GM12878 (cell line): ENCODE data around the gene VCAN. TPM values are rescaled to one million over a fixed set of nuclear protein-coding genes. Genes with fewer than 3 reads are reported as not detected.

ENCODE experiments used
- ATAC-seq: fragments of 200-7000 bp; cut with Tn5 transposase; 3 replicates; pipeline ENCODE4 v1.9.1; 2020; ENCODE audit warnings: mild to moderate bottlenecking, moderate library complexity
- BruUV-seq: library from RNA; stranded (reverse); fragments of 400-500 nt; replicated peaks from 2 replicates; lab custom pipeline; 2021; lab: Mats Ljungman, UMichigan
- CTCF ChIA-PET: fragments of 300-600 bp; sonication (Branson Sonifier 250); formaldehyde crosslinking; extraction: SDS; loops from one replicate; lab custom pipeline; 2021; ENCODE audit warnings: inconsistent platforms; lab: Yijun Ruan, JAX
- POLR2A ChIA-PET: fragments of 350-600 bp; formaldehyde crosslinking; extraction: SDS; loops from one replicate; lab custom pipeline; 2021; ENCODE audit warnings: inconsistent platforms; lab: Charles Lee
- RAD21 ChIA-PET: fragments of 300-600 bp; sonication (Branson Sonifier 250); formaldehyde crosslinking; loops from one replicate; lab custom pipeline; 2023; ENCODE audit warnings: antibody characterized with exemption; ENCODE audit not compliant: unreplicated experiment; lab: Charles Lee
- SMC1A ChIA-PET: fragments of 300-600 bp; sonication (Branson Sonifier 250); formaldehyde crosslinking; loops from one replicate; lab custom pipeline; 2023; ENCODE audit not compliant: unreplicated experiment, uncharacterized antibody; lab: Charles Lee
- DNase-seq: peaks from one replicate; pipeline ENCODE4 v3.0.0-alpha.2; 2011; ENCODE audit warnings: low read depth, low spot score
- FAIRE-seq: peaks from 3 replicates; lab custom pipeline; 2011; peaks lifted over from hg19 to GRCh38; lab: Jason Lieb, UNC
- H2AFZ ChIP-seq: 2 replicates; pipeline ENCODE4 v1.6.0; 2011; ENCODE audit warnings: low read depth, low read length, control low read depth; ENCODE audit not compliant: control insufficient read depth
- H3K27ac ChIP-seq: 2 replicates; pipeline ENCODE4 v1.5.1; 2011; ENCODE audit warnings: control low read depth; ENCODE audit not compliant: control insufficient read depth, insufficient read depth
- H3K27me3 ChIP-seq, 2 experiments: replicated peaks in 1 of 2; 2 replicates each; pipeline versions ENCODE4 v1.6.0 to v1.6.1; 2011; ENCODE audit warnings: low read length in 1 of 2; ENCODE audit not compliant: control insufficient read depth in 2 of 2, insufficient read depth in 2 of 2
- H3K36me3 ChIP-seq, 2 experiments: 2 replicates each; pipeline ENCODE4 v1.5.1; 2011; ENCODE audit warnings: low read length in 1 of 2; ENCODE audit not compliant: control insufficient read depth in 2 of 2, insufficient read depth in 2 of 2
- H3K4me1 ChIP-seq: 2 replicates; pipeline ENCODE4 v1.6.1; 2011; ENCODE audit warnings: mild to moderate bottlenecking, low read length, moderate library complexity, mixed read lengths; ENCODE audit not compliant: control insufficient read depth, insufficient read depth
- H3K4me2 ChIP-seq: 2 replicates; pipeline ENCODE4 v1.6.0; 2011; ENCODE audit warnings: control low read depth; ENCODE audit not compliant: control insufficient read depth, insufficient read depth
- H3K4me3 ChIP-seq: fragments of 200-600 bp; sonication (generic); 2 replicates; pipeline ENCODE4 v1.5.1; 2016
- H3K79me2 ChIP-seq: 2 replicates; pipeline ENCODE4 v1.6.0; 2011; ENCODE audit warnings: low read length; ENCODE audit not compliant: control insufficient read depth, insufficient read depth
- H3K9ac ChIP-seq: 2 replicates; pipeline ENCODE4 v1.8.0; 2011; ENCODE audit warnings: low read length, control low read depth, mixed read lengths; ENCODE audit not compliant: control insufficient read depth, insufficient read depth
- H3K9me3 ChIP-seq: replicated peaks from 3 replicates; pipeline ENCODE4 v1.5.1; 2011; ENCODE audit warnings: mild to moderate bottlenecking, low read length; ENCODE audit not compliant: control insufficient read depth, insufficient read depth
- H4K20me1 ChIP-seq: 2 replicates; pipeline ENCODE4 v1.6.0; 2011; ENCODE audit not compliant: control insufficient read depth, insufficient read depth
- BACH1 ChIP-seq: fragments of 450-650 bp; IDR thresholded peaks from 2 replicates; pipeline ENCODE4 v1.6.1; 2017; ENCODE audit warnings: mild to moderate bottlenecking, borderline replicate concordance
- BCL11A ChIP-seq: IDR thresholded peaks from 2 replicates; pipeline ENCODE4 v1.6.1; 2011; ENCODE audit warnings: low read depth, low read length
- CBX5 ChIP-seq: sonication (generic); IDR thresholded peaks from 2 replicates; pipeline ENCODE4 v1.6.1; 2016; ENCODE audit warnings: low read depth, moderate library complexity, mild to moderate bottlenecking, inconsistent platforms
- CHD1 ChIP-seq: IDR thresholded peaks from 2 replicates; pipeline ENCODE4 v1.6.1; 2012; ENCODE audit warnings: low read depth, low read length, improper control_type of control experiment
- DPF2 ChIP-seq: fragments of 450-650 bp; IDR thresholded peaks from 2 replicates; pipeline ENCODE4 v1.6.1; 2017; ENCODE audit warnings: mild to moderate bottlenecking
- EZH2 ChIP-seq: IDR thresholded peaks from 2 replicates; pipeline ENCODE4 v1.6.1; 2012; ENCODE audit warnings: low read depth, mild to moderate bottlenecking, control low read depth, inconsistent platforms, low read length, borderline replicate concordance; ENCODE audit not compliant: control insufficient read depth
- GATAD2B ChIP-seq: fragments of 450-650 bp; conservative IDR thresholded peaks from 2 replicates; pipeline ENCODE4 v1.6.1; 2017; ENCODE audit warnings: low read depth, mild to moderate bottlenecking, moderate library complexity
- LARP7 ChIP-seq: fragments of 450-650 bp; IDR thresholded peaks from 2 replicates; pipeline ENCODE4 v1.6.1; 2017; ENCODE audit warnings: mild to moderate bottlenecking
- MEF2A ChIP-seq: IDR thresholded peaks from 2 replicates; pipeline ENCODE4 v1.6.1; 2011; ENCODE audit warnings: low read depth, mild to moderate bottlenecking, low read length, moderate library complexity; ENCODE audit not compliant: insufficient read depth
- MLLT1 ChIP-seq: fragments of 450-650 bp; IDR thresholded peaks from 2 replicates; pipeline ENCODE4 v1.6.1; 2016; ENCODE audit warnings: mild to moderate bottlenecking
- NBN ChIP-seq: fragments of 450-650 bp; IDR thresholded peaks from 2 replicates; pipeline ENCODE4 v1.6.1; 2016
- PKNOX1 ChIP-seq: fragments of 450-650 bp; IDR thresholded peaks from 2 replicates; pipeline ENCODE4 v1.6.1; 2016; ENCODE audit warnings: mild to moderate bottlenecking
- SMAD5 ChIP-seq: IDR thresholded peaks from 2 replicates; pipeline ENCODE4 v1.6.1; 2016; ENCODE audit warnings: antibody characterized with exemption, low read depth
- SMARCA5 ChIP-seq: fragments of 450-650 bp; IDR thresholded peaks from 2 replicates; pipeline ENCODE4 v1.6.1; 2017; ENCODE audit warnings: mild to moderate bottlenecking
- SREBF1 ChIP-seq: IDR thresholded peaks from 2 replicates; pipeline ENCODE4 v1.6.1; 2012; ENCODE audit warnings: mild to moderate bottlenecking, low read length
- USF1 ChIP-seq: IDR thresholded peaks from 2 replicates; pipeline ENCODE4 v1.6.1; 2011; ENCODE audit warnings: borderline replicate concordance, low read depth, mild to moderate bottlenecking, moderate library complexity, mixed read lengths, low read length; ENCODE audit not compliant: insufficient read depth; ENCODE audit errors: extremely low read length
- ZNF274 ChIP-seq: IDR thresholded peaks from one replicate; pipeline ENCODE4 v1.8.0; 2011; ENCODE audit not compliant: insufficient read length, insufficient read depth
- ZNF622 ChIP-seq: fragments of 450-650 bp; IDR thresholded peaks from 2 replicates; pipeline ENCODE4 v1.6.1; 2017; ENCODE audit warnings: mild to moderate bottlenecking, inconsistent platforms
- WGBS: methylation state at CpG from one replicate; pipeline ENCODE4 v1.1.6; 2016; ENCODE audit warnings: low lambda C conversion rate; ENCODE audit not compliant: insufficient replicate concordance, insufficient coverage; ENCODE audit errors: missing lambda C conversion rate; 5-methylcytosine and 5-hydroxymethylcytosine counted together
- in situ Hi-C: fragments of 300-500 bp; cut with MboI; formaldehyde crosslinking; loops from 9 replicates; pipeline ENCODE4 v1.14.3; 2018; ENCODE audit warnings: mixed read lengths
- intact Hi-C: fragments of 100-400 bp; cut with micrococcal nuclease; formaldehyde crosslinking; loops from one replicate; pipeline ENCODE4 v1.14.2; 2022; ENCODE audit not compliant: unreplicated experiment
- polyA plus RNA-seq, 11 experiments: library from polyadenylated mRNA; depleted of rRNA in 4 of 11; unstranded in 6 of 11; stranded (reverse) in 5 of 11; fragments of >200 nt; fragmentation: Nextera tagmentation in 4 of 11; fragmentation: Illumina TruSeq in 1 of 11; extraction: Ambion mirVana in 4 of 11; extraction: Trizol in 1 of 11; gene quantifications; 1 replicate in 1 of 11; 2 replicates in 10 of 11; pipeline versions ENCODE4 v1.2.1 to v1.2.3, GENCODE V29; 2011 to 2016; ENCODE audit warnings: inconsistent platforms in 2 of 11, missing spikeins in 2 of 11, low read depth in 1 of 11
- total RNA-seq, 4 experiments: library from RNA; depleted of rRNA in 3 of 4; stranded (reverse); fragments of >200 nt in 3 of 4; fragmentation: Illumina TruSeq in 1 of 4; extraction: Trizol in 1 of 4; gene quantifications; 2 replicates each; pipeline versions ENCODE4 v1.2.1 to v1.2.3, GENCODE V29; 2013 to 2021

Gene VCAN
- total and polyA plus RNA-seq, 10 of the 15 experiments (the other 5 are each of a cell fraction or from before 2014, with no cell fraction given) = 1.2 to 15.2 (median 4.5) TPM

- no peak for TF ChIP-seq BACH1
- no peak for TF ChIP-seq BCL11A
- no peak for TF ChIP-seq CHD1
- TF ChIP-seq SREBF1 = no peak
- no peak for TF ChIP-seq CBX5
- no peak for TF ChIP-seq MEF2A
These were observed 91.4 kb downstream of the VCAN start (continued) for GRCh38 chr5:83562791-83563557.

GRCh38 chr5:83563631-83564030, 92.1 kb downstream of the VCAN start:
- intact Hi-C loops = loop anchor here (1.0 to 10.0 kb wide), 5 partner anchors 91 to 1212 kb away; partner anchors contain the start of genes TMEM167A, VCAN and XRCC4
- RAD21 ChIA-PET = interaction anchor here (0.8 to 1.6 kb wide), 2 partner anchors 132 to 922 kb away, joined by 3 to 5 read pairs; no protein-coding TSS in a partner anchor
- FAIRE-seq (no peak), ATAC-seq (no peak), DNase-seq (no peak)
- POLR2A ChIA-PET = no interaction called here
- CTCF ChIA-PET = interaction anchor here (1.3 to 4.3 kb wide), 4 partner anchors 9 to 1212 kb away, joined by 3 to 39 read pairs (median 4); no protein-coding TSS in a partner anchor
- Histone ChIP-seq H3K27me3 (peaks cover 0 to 2% of the 10 kb centered on the region in 2 experiments; a peak in 1 of 4 replicates), H2AFZ (no peak overlapping the region), H3K4me3 (no peak overlapping the region), H3K36me3 (no peaks in the 10 kb centered on the region), H3K4me2 (no peak overlapping the region), H3K9me3 (no peaks in the 10 kb centered on the region), H3K9ac (no peak overlapping the region), H3K79me2 (no peaks in the 10 kb centered on the region), H4K20me1 (no peaks in the 10 kb centered on the region), H3K27ac (no peak overlapping the region), H3K4me1 (no peaks in the 10 kb centered on the region)
- BruUV-seq = no TSS peak
- WGBS = 18% methylated on average over 7 of the region's 7 CpGs
- SMC1A ChIA-PET = interaction anchor here (1.0 to 3.1 kb wide), 5 partner anchors 13 to 1211 kb away, joined by 3 to 11 read pairs (median 7); no protein-coding TSS in a partner anchor
- TF ChIP-seq CBX5 (no peak), GATAD2B (no peak), SMAD5 (no peak), NBN (no peak), SMARCA5 (no peak), MLLT1 (no peak), LARP7 (no peak), DPF2 (no peak), ZNF622 (no peak), USF1 (no peak), EZH2 (no peak), ZNF274 (no peak), PKNOX1 (no peak)
- in situ Hi-C loops = loop anchor here (5.0 to 10.0 kb wide), 2 partner anchors 919 to 1216 kb away; no protein-coding TSS in a partner anchor
